Mucosa of descending colon (tissue), 3 donors: ENCODE data around the gene WNK1. TPM values are rescaled to one million over a fixed set of nuclear protein-coding genes. Genes with fewer than 3 reads are reported as not detected.

Experiments
- ATAC-seq: fragments of 200-7000 bp; cut with Tn5 transposase; one replicate; pipeline ENCODE4 v1.9.1; 2020; ENCODE audit warnings: mild to moderate bottlenecking, moderate library complexity
- DNase-seq, 3 donors: peaks; one replicate each; pipeline ENCODE4 v3.0.0-alpha.2; 2020
- H3K36me3 ChIP-seq: fragments of 200-600 bp; one replicate; pipeline ENCODE4 v1.8.0; 2021; ENCODE audit warnings: low read depth, mild to moderate bottlenecking
- H3K4me1 ChIP-seq: fragments of 200-600 bp; one replicate; pipeline ENCODE4 v1.8.0; 2021; ENCODE audit warnings: low read depth, mild to moderate bottlenecking
- H3K4me3 ChIP-seq: fragments of 200-600 bp; one replicate; pipeline ENCODE4 v1.8.0; 2021; ENCODE audit warnings: mild to moderate bottlenecking
- H3K9me3 ChIP-seq: fragments of 200-600 bp; one replicate; pipeline ENCODE4 v1.8.0; 2021; ENCODE audit warnings: mild to moderate bottlenecking
- intact Hi-C, 2 donors: fragments of 100-400 bp; cut with DNase I in 1 of 2; cut with micrococcal nuclease in 1 of 2; formaldehyde crosslinking; loops; one replicate each; pipeline versions ENCODE4 v1.11.0 to v1.11.1; 2022; cut with DNase I, micrococcal nuclease
- total RNA-seq, 3 donors: library from RNA; stranded (reverse); fragmentation: NEBNext Ultra II Directional in 2 of 3; extraction: Animal tissue kit (Norgen Biotek cat#: 25700) in 2 of 3; gene quantifications; one replicate each; pipeline versions ENCODE4 v1.2.1 to v1.2.4, GENCODE V29; 2021 to 2023
- TF ChIP-seq, protein P1 (sequence below): fragments of 200-600 bp; IDR thresholded peaks from one replicate; pipeline ENCODE4 v1.8.0; 2022; ENCODE audit warnings: antibody characterized with exemption, mild to moderate bottlenecking
- donor health status: DM: no; HTN: no; CAD: no; lungs with moderate emphysema.
- donor health status: DM: no; HTN: no; CAD: no.
- donor health status: DM: no; HTN: yes; CAD: no.

The WNK1 gene
- total RNA-seq, 3 donors from 2014 or later = 84.0 to 155 (median 85.5) TPM

GRCh38 chr12:912466-913235 lies 160.3 kb downstream of the WNK1 start:
- Histone ChIP-seq H3K9me3 (no peaks in the 10 kb centered on the region), H3K36me3 (peaks cover 16% of the 10 kb centered on the region), H3K4me1 (no peaks in the 10 kb centered on the region), H3K4me3 (no peak overlapping the region)
- DNase-seq = no peak
- TF ChIP-seq, protein P1, sequence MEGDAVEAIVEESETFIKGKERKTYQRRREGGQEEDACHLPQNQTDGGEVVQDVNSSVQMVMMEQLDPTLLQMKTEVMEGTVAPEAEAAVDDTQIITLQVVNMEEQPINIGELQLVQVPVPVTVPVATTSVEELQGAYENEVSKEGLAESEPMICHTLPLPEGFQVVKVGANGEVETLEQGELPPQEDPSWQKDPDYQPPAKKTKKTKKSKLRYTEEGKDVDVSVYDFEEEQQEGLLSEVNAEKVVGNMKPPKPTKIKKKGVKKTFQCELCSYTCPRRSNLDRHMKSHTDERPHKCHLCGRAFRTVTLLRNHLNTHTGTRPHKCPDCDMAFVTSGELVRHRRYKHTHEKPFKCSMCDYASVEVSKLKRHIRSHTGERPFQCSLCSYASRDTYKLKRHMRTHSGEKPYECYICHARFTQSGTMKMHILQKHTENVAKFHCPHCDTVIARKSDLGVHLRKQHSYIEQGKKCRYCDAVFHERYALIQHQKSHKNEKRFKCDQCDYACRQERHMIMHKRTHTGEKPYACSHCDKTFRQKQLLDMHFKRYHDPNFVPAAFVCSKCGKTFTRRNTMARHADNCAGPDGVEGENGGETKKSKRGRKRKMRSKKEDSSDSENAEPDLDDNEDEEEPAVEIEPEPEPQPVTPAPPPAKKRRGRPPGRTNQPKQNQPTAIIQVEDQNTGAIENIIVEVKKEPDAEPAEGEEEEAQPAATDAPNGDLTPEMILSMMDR = no peak
- no peak for ATAC-seq
- intact Hi-C loops = no loop called here

DNA sequence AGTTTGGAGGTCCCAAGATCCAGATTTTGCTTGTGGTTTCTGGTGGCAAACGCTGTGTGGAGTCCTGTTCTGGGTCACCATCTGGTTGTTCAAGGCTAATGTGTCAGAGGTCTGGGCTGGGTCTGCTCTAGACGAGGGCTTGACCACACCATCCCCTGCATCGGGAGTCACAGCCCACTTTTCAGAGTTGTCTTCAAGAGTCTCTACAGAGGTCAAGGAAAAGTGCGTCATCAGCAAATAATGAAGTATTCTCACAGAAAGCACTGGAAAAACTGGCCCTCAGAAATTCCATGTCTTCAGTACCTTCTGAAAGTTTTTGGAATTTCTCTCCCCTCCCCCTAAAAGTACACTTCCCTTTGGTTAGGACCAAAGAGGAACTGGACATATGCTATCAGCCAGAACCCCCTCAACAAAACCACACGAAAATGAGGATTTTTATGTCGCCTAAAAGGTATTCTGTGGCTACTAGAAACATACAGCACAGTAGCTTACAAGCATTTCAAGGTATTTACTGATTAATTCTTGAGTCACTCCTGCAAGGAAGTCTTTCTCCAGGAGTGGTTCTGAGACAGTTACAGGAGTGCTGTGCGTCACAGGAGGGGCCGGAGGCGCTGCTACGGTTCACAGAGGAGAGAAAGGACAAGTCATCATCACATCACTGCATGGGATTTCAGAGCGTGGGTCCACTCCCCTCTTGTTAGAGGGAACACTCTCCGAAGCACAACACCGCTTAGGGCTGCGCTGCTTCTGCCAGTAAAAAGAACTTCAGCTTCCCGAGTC lies 161.7 kb downstream of the WNK1 start:
- TF ChIP-seq, protein P1 = no peak
- Histone ChIP-seq H3K4me3 (no peak overlapping the region), H3K9me3 (no peaks in the 10 kb centered on the region), H3K4me1 (no peaks in the 10 kb centered on the region), H3K36me3 (peaks cover 16% of the 10 kb centered on the region)
- ATAC-seq (no peak), DNase-seq (no peak)
- intact Hi-C loops = no loop called here

GRCh38 chr12:915090-915489 lies 162.7 kb downstream of the WNK1 start:
- no peaks in the 10 kb centered on the region for H3K9me3 ChIP-seq
- intact Hi-C loops = no loop called here
- H3K4me1 ChIP-seq = no peaks in the 10 kb centered on the region
- H3K36me3 ChIP-seq = peaks cover 8% of the 10 kb centered on the region
- no peak for ATAC-seq
- H3K4me3 ChIP-seq = no peak overlapping the region
- DNase-seq = no peak
- TF ChIP-seq, protein P1 = no peak

DNA sequence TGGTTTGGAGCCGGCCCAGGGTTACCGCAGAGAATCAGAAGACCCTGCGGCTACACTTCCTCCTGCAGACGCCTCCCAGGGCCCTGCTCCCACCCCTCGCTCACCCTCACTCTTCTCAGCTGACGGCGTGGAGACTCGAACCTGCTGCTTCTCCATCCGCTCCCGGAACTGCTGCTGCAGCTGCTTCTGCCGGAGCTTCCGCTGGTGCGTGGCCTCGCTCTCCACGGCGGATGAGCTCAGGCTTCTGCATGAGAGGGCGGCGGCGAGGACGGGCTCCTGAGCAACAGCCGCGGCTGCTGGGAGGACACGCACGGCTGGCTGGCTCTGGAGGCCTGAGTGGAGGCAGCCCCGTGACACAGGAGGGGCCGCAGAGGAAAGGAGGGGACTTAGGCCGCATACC lies 163.9 kb downstream of the WNK1 start:
- H3K4me3 ChIP-seq = no peak overlapping the region
- H3K9me3 ChIP-seq = no peaks in the 10 kb centered on the region
- H3K36me3 ChIP-seq = peaks cover 8% of the 10 kb centered on the region
- intact Hi-C loops = no loop called here
- peak; percentile 5 to 54 (median 30) for DNase-seq
- peak; percentile 14 for ATAC-seq
- TF ChIP-seq, protein P1 = no peak
- no peaks in the 10 kb centered on the region for H3K4me1 ChIP-seq

DNA sequence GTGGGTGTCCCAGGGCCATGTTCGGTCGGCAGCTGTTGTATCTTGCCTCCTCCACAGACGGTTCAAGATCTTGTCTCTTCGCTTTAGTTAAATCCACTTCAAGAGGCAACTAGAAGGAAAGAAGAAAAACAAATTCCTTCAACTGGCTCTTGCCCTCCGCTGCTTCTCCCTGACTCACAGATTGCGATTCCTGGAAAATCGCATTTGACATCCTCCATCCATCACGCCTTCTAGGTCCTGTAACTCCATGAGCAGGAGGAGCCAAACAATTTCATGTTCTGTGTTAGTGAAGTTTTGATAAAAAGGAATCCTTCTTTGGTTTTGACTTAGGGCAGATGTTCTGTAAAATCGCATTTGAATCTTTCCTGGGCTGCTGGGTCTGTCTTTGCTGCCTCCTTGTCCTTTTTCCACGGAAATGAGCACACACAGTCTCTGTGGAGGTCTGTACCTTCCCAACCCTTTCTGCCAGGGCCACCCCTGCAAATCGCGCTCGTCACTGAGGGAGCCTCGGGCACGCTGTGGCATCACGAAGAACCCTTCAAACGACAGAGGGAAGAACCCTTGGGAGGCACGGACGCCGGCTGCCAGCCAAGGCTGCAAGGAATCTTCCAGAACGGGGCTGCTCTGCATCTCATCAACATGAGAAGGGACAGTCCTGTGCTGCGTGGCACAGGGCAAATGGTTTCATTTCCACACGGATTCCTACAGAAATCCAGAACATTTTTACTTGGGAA lies 164.5 kb downstream of the WNK1 start:
- no peaks in the 10 kb centered on the region for H3K9me3 ChIP-seq
- H3K36me3 ChIP-seq = peaks cover 8% of the 10 kb centered on the region
- DNase-seq (no peak), ATAC-seq (no peak)
- H3K4me3 ChIP-seq = no peak overlapping the region
- no peaks in the 10 kb centered on the region for H3K4me1 ChIP-seq
- intact Hi-C loops = no loop called here
- TF ChIP-seq, protein P1 = no peak
